NCI-H2196 (cell line): Measurements from ENCODE around the gene SKI.
"Not testable (repeated sequence)": the region's sequence is repeated elsewhere in the genome, so short reads cannot be mapped to it uniquely, and the experiment has no call there.

Source experiments
- DNase-seq: peaks from one replicate; lab custom pipeline; 2025; ENCODE audit not compliant: unreplicated experiment; lab: John Stamatoyannopoulos, UW

SKI gene

DNA sequence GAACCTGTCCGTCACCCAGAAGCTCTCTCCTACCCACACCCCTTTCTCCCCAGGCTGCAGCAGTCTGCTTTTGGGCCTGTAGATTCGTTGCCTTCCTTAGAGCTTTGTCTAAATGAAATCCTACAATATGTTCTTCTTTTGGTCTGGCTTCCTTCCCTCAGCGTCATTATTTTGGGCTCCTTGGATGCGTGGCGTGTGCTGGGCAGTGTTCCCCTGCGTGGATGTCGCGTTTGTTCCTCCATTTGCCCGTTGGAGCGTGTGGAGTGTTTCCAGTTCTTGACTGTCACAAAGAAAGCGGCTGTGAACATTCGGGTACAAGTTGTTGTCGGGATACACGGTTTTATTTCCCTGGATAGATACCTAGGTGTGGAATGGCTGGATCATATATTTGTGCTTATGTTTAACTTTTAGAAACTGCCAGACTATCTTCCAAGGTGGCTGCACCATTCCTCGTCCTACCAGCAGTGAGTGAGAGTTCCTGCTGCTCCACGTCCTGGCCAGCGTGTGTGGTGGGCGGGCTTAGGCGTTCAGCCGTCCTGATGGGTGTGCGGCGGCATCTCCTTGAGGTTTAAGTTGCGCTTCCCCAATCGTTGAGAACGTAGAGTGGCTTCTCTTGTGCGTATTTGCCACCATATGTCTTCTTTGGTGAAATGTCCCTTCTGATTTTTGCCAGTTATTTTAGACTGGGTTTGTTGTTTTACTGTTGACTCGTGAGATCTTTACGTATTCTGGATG, 31.7 kb downstream of the SKI start:
- no peak for DNase-seq

GRCh38 chr1:2260470-2260869, 32.4 kb downstream of the SKI start:
- DNase-seq: not testable (repeated sequence)

DNA sequence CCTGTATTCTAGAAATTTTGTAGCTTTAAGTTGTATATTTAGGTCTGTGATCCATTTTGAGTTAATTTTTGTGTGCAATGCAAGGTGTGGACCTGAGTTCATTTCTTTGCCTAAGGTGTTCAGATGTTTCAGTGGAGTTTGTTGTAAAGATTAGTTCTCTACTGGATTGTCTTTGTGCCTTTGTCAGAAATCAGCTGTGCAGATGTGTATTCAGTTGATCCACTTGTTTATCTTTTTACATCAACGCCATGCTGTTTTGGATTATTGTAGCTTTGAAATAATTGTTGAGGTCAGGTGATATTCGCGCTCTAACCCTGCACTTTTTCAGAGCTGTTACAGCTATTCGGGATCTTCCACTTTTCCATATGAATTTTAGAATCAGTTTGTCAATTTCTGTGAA, 32.8 kb downstream of the SKI start:
- no peak for DNase-seq

DNA sequence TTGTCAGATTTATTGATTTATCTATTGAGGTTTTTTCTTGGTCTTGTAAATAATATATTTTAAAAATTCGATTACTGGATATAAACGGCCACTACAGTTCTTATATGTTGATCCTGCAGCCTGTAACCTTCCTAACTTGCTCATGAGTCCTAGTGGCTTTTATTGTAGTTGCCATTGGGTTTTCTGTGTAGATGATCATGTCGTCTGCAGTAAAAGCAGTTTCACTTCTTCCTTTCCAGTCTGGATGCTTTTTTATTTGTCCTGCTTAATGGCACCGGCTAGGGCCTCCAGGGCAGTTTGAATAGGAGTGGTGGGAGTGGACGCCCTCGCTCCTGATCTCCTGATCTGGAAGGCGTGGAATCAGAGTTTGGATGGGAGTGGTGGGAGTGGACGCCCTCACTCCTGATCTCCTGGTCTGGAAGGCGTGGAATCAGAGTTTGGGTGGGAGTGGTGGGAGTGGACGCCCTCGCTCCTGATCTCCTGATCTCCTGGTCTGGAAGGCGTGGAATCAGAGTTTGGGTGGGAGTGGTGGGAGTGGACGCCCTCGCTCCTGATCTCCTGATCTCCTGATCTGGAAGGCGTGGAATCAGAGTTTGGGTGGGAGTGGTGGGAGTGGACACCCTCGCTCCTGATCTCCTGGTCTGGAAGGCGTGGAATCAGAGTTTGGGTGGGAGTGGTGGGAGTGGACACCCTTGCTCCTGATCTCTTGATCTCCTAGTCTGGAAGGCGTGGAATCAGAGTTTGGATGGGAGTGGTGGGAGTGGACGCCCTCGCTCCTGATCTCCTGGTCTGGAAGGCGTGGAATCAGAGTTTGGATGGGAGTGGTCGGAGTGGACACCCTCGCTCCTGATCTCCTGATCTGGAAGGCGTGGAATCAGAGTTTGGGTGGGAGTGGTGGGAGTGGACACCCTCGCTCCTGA, 33.6 kb downstream of the SKI start:
- not testable (repeated sequence) for DNase-seq

- no peak for DNase-seq
Measured at GRCh38 chr1:2266301-2266975, 38.3 kb downstream of the SKI start.

GRCh38 chr1:2267051-2267830, 39.1 kb downstream of the SKI start:
- DNase-seq: no peak

DNA sequence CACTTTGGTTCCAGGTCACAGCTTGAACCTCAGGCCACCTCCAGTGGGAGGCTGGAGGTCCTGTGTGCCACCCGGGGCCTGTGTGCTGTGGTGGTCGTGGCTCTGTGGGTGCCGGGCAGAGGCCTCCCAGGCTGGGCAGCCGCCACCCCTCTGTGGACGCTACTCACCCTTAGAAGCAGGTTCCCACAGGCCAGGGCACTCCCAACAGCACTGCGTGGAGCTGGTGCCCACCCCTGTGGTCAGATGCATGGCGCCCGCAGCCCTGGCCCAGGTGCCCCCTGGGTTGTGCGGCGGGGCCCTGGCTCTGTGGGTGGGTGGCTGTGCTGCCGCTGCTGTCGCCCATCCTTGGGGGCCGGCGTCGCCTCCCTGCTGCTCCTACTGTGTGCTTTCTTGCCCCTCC, 39.7 kb downstream of the SKI start:
- DNase-seq: no peak

GRCh38 chr1:2268285-2269056, 40.4 kb downstream of the SKI start:
- DNase-seq: no peak

- DNase-seq: no peak
Measured at GRCh38 chr1:2269193-2269921, 41.2 kb downstream of the SKI start.

GRCh38 chr1:2269922-2270259, 41.8 kb downstream of the SKI start:
- DNase-seq: no peak

- no peak for DNase-seq
Measured at GRCh38 chr1:2270260-2271100, 42.4 kb downstream of the SKI start.

GRCh38 chr1:2271211-2271721, 43.1 kb downstream of the SKI start:
- DNase-seq: no peak

GRCh38 chr1:2271841-2272655, 43.9 kb downstream of the SKI start:
- DNase-seq: no peak

GRCh38 chr1:2272686-2273400, 44.7 kb downstream of the SKI start:
- DNase-seq: no peak

DNA sequence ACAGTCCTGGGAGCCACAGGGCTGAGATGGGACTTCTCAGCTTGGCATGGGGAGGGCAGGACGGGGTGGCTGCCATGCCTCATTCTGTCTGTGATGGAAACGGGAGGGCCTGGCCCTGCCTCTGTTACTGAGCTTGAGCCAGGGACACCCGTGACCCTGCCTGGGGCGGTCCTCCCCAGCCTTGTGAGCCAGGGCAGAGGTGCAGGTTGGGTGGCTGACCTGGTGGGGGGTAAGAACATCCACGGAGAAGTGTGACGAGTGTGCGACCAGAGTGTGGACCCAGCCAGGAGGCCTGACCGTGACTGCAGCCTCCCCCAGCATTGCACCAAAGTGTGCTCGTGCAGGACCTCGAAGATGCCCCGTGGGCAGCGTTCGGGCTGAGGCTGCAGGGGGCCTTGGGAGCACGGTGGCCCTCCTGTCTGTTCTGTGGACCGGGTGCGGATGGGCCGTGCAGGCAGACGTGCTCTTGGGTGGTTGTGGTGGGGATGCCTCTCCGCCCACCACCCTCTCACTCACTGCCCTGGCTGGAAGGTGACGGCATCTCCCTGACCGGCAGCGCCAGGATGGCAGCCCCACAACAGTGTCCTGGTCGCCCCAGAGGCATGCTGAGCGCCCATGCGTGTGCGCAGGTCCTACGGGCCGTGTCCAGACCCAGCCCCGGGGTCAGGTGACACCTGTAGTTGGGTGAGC, 45.4 kb downstream of the SKI start:
- no peak for DNase-seq

DNA sequence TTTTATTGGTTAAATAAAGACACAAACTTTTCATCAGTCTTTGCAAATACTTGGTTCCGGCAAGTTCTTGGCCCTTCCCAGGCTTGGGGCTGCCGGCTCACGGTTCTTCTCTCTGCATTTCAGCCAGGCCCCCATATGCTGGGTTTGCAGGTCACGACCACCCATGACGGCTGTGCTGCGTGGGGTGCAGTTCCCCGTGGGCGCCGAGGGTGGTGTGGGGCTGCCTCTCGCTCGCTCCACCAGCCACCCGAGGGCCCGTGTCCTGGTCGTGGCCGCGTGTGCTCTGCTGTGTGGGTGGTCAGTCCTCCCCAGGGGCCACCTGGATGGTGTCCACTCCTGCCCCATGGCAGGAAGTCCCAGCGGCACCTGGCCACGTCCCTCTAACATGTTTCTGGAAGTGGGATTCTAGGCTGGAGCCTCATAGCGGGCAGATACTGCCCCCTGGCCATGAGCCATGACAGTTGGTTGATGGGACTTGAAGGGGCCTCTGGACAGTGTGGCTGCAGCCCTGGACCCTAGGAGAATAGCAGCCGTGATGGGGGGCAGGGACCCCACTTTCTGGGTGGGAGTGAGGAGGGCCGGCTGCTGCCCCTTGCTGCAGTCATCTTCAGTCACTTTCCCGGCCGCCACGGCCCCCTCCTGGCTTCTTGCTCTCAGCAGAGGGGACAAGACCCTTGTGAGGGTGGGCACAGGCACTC, 46.3 kb downstream of the SKI start:
- no peak for DNase-seq
